HCT116 (cell line): ENCODE data around the gene LMTK3. TPM values are rescaled to one million over a fixed set of nuclear protein-coding genes. Genes with fewer than 3 reads are reported as not detected.
A peak's percentile ranks its signal among the peaks of the same experiment; 100 is the strongest.

Experiments
- ATAC-seq: fragments of 200-7000 bp; cut with Tn5 transposase; 2 replicates; pipeline ENCODE4 v1.9.1; 2020; ENCODE audit warnings: mild to moderate bottlenecking, moderate library complexity
- BruUV-seq: library from RNA; stranded (reverse); fragments of 400-500 nt; replicated peaks from 2 replicates; lab custom pipeline; 2021; lab: Mats Ljungman, UMichigan
- CTCF ChIA-PET: fragments of 300-600 bp; sonication (Branson Sonifier 250); formaldehyde crosslinking; loops from one replicate; lab custom pipeline; 2021; ENCODE audit warnings: antibody characterized with exemption; lab: Charles Lee
- POLR2A ChIA-PET: fragments of 300-600, 350-600 bp; sonication (Branson Sonifier 250); formaldehyde crosslinking; loops from one replicate; lab custom pipeline; 2021; ENCODE audit warnings: antibody characterized with exemption; lab: Charles Lee
- RAD21 ChIA-PET, 2 experiments: fragments of 300-600 bp; sonication (Branson Sonifier 250); formaldehyde crosslinking; loops; one replicate each; lab custom pipeline; 2023; ENCODE audit warnings: low total read pairs in 2 of 2; ENCODE audit not compliant: uncharacterized antibody in 2 of 2, unreplicated experiment in 2 of 2, low non-redundant PET in 1 of 2; lab: Charles Lee
- DNase-seq: peaks from one replicate; pipeline ENCODE4 v3.0.0-alpha.2; 2010; ENCODE audit warnings: low read depth, low spot score
- H2AFZ ChIP-seq: fragments of 200-600 bp; shearing (Covaris generic), sonication (generic); 2 replicates; pipeline ENCODE4 v1.6.1; 2017; ENCODE audit warnings: low read depth, mixed run types, mixed read lengths, antibody characterized with exemption, low read length; ENCODE audit not compliant: poor library complexity, severe bottlenecking
- H3K27ac ChIP-seq: 2 replicates; pipeline ENCODE4 v1.5.1; 2012; ENCODE audit warnings: low read depth, low read length
- H3K27me3 ChIP-seq: fragments of 200-600 bp; sonication (generic); 2 replicates; pipeline ENCODE4 v1.6.1; 2016; ENCODE audit warnings: mixed run types, low read length, mixed read lengths; ENCODE audit not compliant: insufficient read depth
- H3K36me3 ChIP-seq, 2 experiments: fragments of 200-500 bp in 1 of 2; fragments of 200-600 bp in 1 of 2; sonication (Bioruptor generic) in 1 of 2; sonication (generic) in 1 of 2; 2 replicates each; pipeline versions ENCODE4 v1.5.1 to v1.6.1; 2014 to 2016; ENCODE audit warnings: low read length in 2 of 2, inconsistent platforms in 1 of 2, mixed read lengths in 1 of 2, mixed run types in 1 of 2; ENCODE audit not compliant: insufficient read depth in 2 of 2, control insufficient read depth in 1 of 2
- H3K4me1 ChIP-seq, 2 experiments: fragments of 200-600 bp in 1 of 2; sonication (generic) in 1 of 2; 2 replicates each; pipeline versions ENCODE4 v1.5.1 to v1.6.1; 2012 to 2017; ENCODE audit warnings: low read length in 2 of 2, inconsistent platforms in 1 of 2, mild to moderate bottlenecking in 1 of 2, mixed read lengths in 1 of 2, mixed run types in 1 of 2, moderate library complexity in 1 of 2; ENCODE audit not compliant: insufficient read depth in 2 of 2, control insufficient read depth in 1 of 2
- H3K4me2 ChIP-seq: fragments of 200-600 bp; sonication (generic); 2 replicates; pipeline ENCODE4 v1.6.1; 2017; ENCODE audit warnings: mixed run types, low read length, mixed read lengths
- H3K4me3 ChIP-seq, 2 experiments: fragments of 200-600 bp in 1 of 2; sonication (generic) in 1 of 2; replicated peaks in 1 of 2; 2 replicates each; pipeline ENCODE4 v1.5.1; 2011 to 2016; ENCODE audit warnings: low read length in 2 of 2, control low read depth in 1 of 2, low read depth in 1 of 2, mild to moderate bottlenecking in 1 of 2, mixed read lengths in 1 of 2, mixed run types in 1 of 2
- H3K79me2 ChIP-seq: fragments of 200-600 bp; sonication (generic); 2 replicates; pipeline ENCODE4 v1.6.1; 2017; ENCODE audit warnings: mild to moderate bottlenecking, mixed run types, low read length, moderate library complexity, mixed read lengths; ENCODE audit not compliant: insufficient read depth
- H3K9ac ChIP-seq: fragments of 200-600 bp; sonication (generic); 2 replicates; pipeline ENCODE4 v1.6.1; 2016; ENCODE audit warnings: low read length, mixed read lengths
- H3K9me2 ChIP-seq: fragments of 200-600 bp; sonication (generic), shearing (Covaris generic); 2 replicates; pipeline ENCODE4 v1.6.1; 2017; ENCODE audit warnings: mixed run types, mild to moderate bottlenecking, moderate library complexity; ENCODE audit not compliant: insufficient read depth
- H3K9me3 ChIP-seq, 2 experiments: fragments of 200-500 bp in 1 of 2; fragments of 200-600 bp in 1 of 2; sonication (Bioruptor generic) in 1 of 2; sonication (generic) in 1 of 2; 2 replicates each; pipeline ENCODE4 v1.6.1; 2014 to 2017; ENCODE audit warnings: low read length in 2 of 2, mixed read lengths in 2 of 2, inconsistent platforms in 1 of 2, low read depth in 1 of 2, mild to moderate bottlenecking in 1 of 2, mixed run types in 1 of 2, moderate library complexity in 1 of 2; ENCODE audit not compliant: control insufficient read depth in 1 of 2, insufficient read depth in 1 of 2
- H4K20me1 ChIP-seq: fragments of 200-600 bp; sonication (generic), shearing (Covaris generic); 2 replicates; pipeline ENCODE4 v1.6.1; 2017; ENCODE audit warnings: mixed run types, mild to moderate bottlenecking, moderate library complexity; ENCODE audit not compliant: insufficient read depth
- CEBPB ChIP-seq: IDR thresholded peaks from 2 replicates; pipeline ENCODE4 v1.6.1; 2012; ENCODE audit warnings: low read depth
- CTCF ChIP-seq, 3 experiments: fragments of 200-600 bp in 1 of 3; sonication (generic) in 1 of 3; IDR thresholded peaks in 2 of 3; conservative IDR thresholded peaks in 1 of 3; 2 replicates each; pipeline ENCODE4 v1.5.1; 2012 to 2017; ENCODE audit warnings: low read depth in 2 of 3, low read length in 2 of 3, antibody characterized with exemption in 1 of 3, borderline replicate concordance in 1 of 3, control low read depth in 1 of 3, mild to moderate bottlenecking in 1 of 3, mixed read lengths in 1 of 3, mixed run types in 1 of 3, moderate library complexity in 1 of 3; ENCODE audit not compliant: insufficient read depth in 1 of 3
- EGR1 ChIP-seq: IDR thresholded peaks from 2 replicates; pipeline ENCODE4 v1.6.1; 2012; ENCODE audit warnings: low read depth
- EZH2phosphoT487 ChIP-seq: fragments of 200-600 bp; IDR thresholded peaks from 2 replicates; pipeline ENCODE4 v1.6.1; 2018; ENCODE audit warnings: antibody characterized with exemption, borderline replicate concordance
- FOSL1 ChIP-seq: IDR thresholded peaks from 2 replicates; pipeline ENCODE4 v1.6.1; 2012; ENCODE audit warnings: low read depth
- JUND ChIP-seq: IDR thresholded peaks from 2 replicates; pipeline ENCODE4 v1.6.1; 2012
- REST ChIP-seq: IDR thresholded peaks from 2 replicates; pipeline ENCODE4 v1.6.1; 2012; ENCODE audit warnings: low read depth
- SIN3A ChIP-seq: IDR thresholded peaks from 2 replicates; pipeline ENCODE4 v1.6.1; 2012; ENCODE audit warnings: low read depth
- SP1 ChIP-seq: IDR thresholded peaks from 2 replicates; pipeline ENCODE4 v1.6.1; 2012; ENCODE audit warnings: low read depth
- TCF7L2 ChIP-seq: IDR thresholded peaks from 2 replicates; pipeline ENCODE4 v1.7.0; 2011; ENCODE audit warnings: borderline replicate concordance, inconsistent platforms; ENCODE audit not compliant: insufficient read depth, insufficient read length; ENCODE audit errors: extremely low read depth
- intact Hi-C: fragments of 100-400 bp; cut with micrococcal nuclease; formaldehyde crosslinking; loops from 2 replicates; pipeline ENCODE4 v1.10.0; 2022
- total RNA-seq: library from RNA; stranded (reverse); gene quantifications from one replicate; pipeline ENCODE4 v1.2.1, GENCODE V29; 2021; ENCODE audit not compliant: unreplicated experiment

The LMTK3 gene
- total RNA-seq, 1 experiment from 2014 or later: 19.9 TPM

GRCh38 chr19:48554385-48555091 is 42.9 kb upstream of the LMTK3 start:
- Histone ChIP-seq H3K9me3 (no peaks in the 10 kb centered on the region), H4K20me1 (no peaks in the 10 kb centered on the region), H3K9ac (peak overlapping the region; percentile 4; the same call in 1 of the 2 replicates), H3K9me2 (no peaks in the 10 kb centered on the region), H3K4me1 (peaks cover 61 to 82% of the 10 kb centered on the region in 2 experiments), H3K79me2 (no peaks in the 10 kb centered on the region), H3K4me3 (no peak overlapping the region), H3K27me3 (no peaks in the 10 kb centered on the region), H2AFZ (no peak overlapping the region), H3K36me3 (no peaks in the 10 kb centered on the region), H3K27ac (no peak overlapping the region; the same call in 1 of the 2 replicates), H3K4me2 (peak overlapping the region; percentile 65)
- BruUV-seq: no TSS peak
- TF ChIP-seq JUND: no peak
- TF ChIP-seq REST: no peak
- TF ChIP-seq SP1: no peak
- TF ChIP-seq CTCF (IDR thresholded peaks at IDR 0.05 in 2 of 3, conservative IDR thresholded peaks at IDR 0.05 in 1 of 3; ENCODE audit: borderline replicate concordance in 1 of 3, insufficient read depth in 1 of 3, low read depth in 2 of 3, low read length in 2 of 3): no peak
- TF ChIP-seq CEBPB: no peak
- no peak for TF ChIP-seq FOSL1
- no peak for TF ChIP-seq EZH2phosphoT487
- TF ChIP-seq TCF7L2: no peak
- TF ChIP-seq EGR1: no peak
- no peak for TF ChIP-seq SIN3A
- no peak for DNase-seq
- ChIA-PET RAD21 (interaction anchor here in 1 of 2 experiments (0.6 kb wide), 1 partner anchor 39 kb away, joined by 5 read pairs; no protein-coding TSS in a partner anchor), POLR2A (interaction anchor here (0.9 kb wide), 1 partner anchor 49 kb away, joined by 3 read pairs; no protein-coding TSS in a partner anchor), CTCF (interaction anchor here (0.6 to 1.1 kb wide), 2 partner anchors 54 to 573 kb away, joined by 3 read pairs; no protein-coding TSS in a partner anchor)
- no peak for ATAC-seq
- intact Hi-C loops: no loop called here
